Stimulated activated effector memory CD8-positive, alpha-beta T cell treated with anti-CD3 and anti-CD28 coated beads, Interleukin-12 subunit alpha, Interleukin-12 subunit beta, amount 100 ng/mL, for 72 hours (primary cell): Measurements from ENCODE around the gene MET.
A peak's percentile ranks its signal among the peaks of the same experiment; 100 is the strongest.

Source experiments
- ATAC-seq: fragments of 150-1000 bp; cut with Tn5 transposase; 2 replicates; pipeline ENCODE4 v1.10.0; 2021
- DNase-seq, 2 donors: peaks; one replicate each; pipeline ENCODE4 v3.0.0; 2021 to 2022; ENCODE audit warnings: low spot score in 2 of 2
- H3K27ac Mint-ChIP-seq: one replicate; pipeline ENCODE4 v1.8.0; 2022; ENCODE audit warnings: mild to moderate bottlenecking, mixed read lengths
- H3K36me3 Mint-ChIP-seq: one replicate; pipeline ENCODE4 v1.8.0; 2022; ENCODE audit warnings: mild to moderate bottlenecking, mixed read lengths
- H3K4me1 Mint-ChIP-seq: one replicate; pipeline ENCODE4 v1.8.0; 2022; ENCODE audit warnings: mixed read lengths
- H3K4me3 Mint-ChIP-seq: one replicate; pipeline ENCODE4 v1.8.0; 2022; ENCODE audit warnings: mild to moderate bottlenecking, mixed read lengths
- H3K9me3 Mint-ChIP-seq: one replicate; pipeline ENCODE4 v1.8.0; 2022; ENCODE audit warnings: mixed read lengths

Gene MET

GRCh38 chr7:116784647-116785046, 112.7 kb downstream of the MET start:
- no peak for DNase-seq
- Mint-ChIP-seq H3K27ac (no peak overlapping the region), H3K4me1 (no peaks in the 10 kb centered on the region), H3K36me3 (no peaks in the 10 kb centered on the region), H3K4me3 (no peak overlapping the region), H3K9me3 (no peaks in the 10 kb centered on the region)
- no peak for ATAC-seq

GRCh38 chr7:116785843-116786242, 113.8 kb downstream of the MET start:
- Mint-ChIP-seq H3K4me3 (no peak overlapping the region), H3K36me3 (no peaks in the 10 kb centered on the region), H3K9me3 (no peaks in the 10 kb centered on the region), H3K27ac (no peak overlapping the region), H3K4me1 (no peaks in the 10 kb centered on the region)
- DNase-seq (no peak), ATAC-seq (no peak)

GRCh38 chr7:116786791-116787443, 114.9 kb downstream of the MET start:
- DNase-seq (no peak), ATAC-seq (peak; percentile 96)
- Mint-ChIP-seq H3K36me3 (no peaks in the 10 kb centered on the region), H3K4me3 (no peak overlapping the region), H3K27ac (no peak overlapping the region), H3K4me1 (no peaks in the 10 kb centered on the region), H3K9me3 (no peaks in the 10 kb centered on the region)

GRCh38 chr7:116787881-116788280, 115.9 kb downstream of the MET start:
- no peak for DNase-seq
- Mint-ChIP-seq H3K4me3 (no peak overlapping the region), H3K27ac (no peak overlapping the region), H3K9me3 (no peaks in the 10 kb centered on the region), H3K36me3 (no peaks in the 10 kb centered on the region), H3K4me1 (no peaks in the 10 kb centered on the region)
- ATAC-seq: no peak

- no peak for ATAC-seq
- no peak for DNase-seq
- Mint-ChIP-seq H3K4me3 (no peak overlapping the region), H3K27ac (no peak overlapping the region), H3K9me3 (no peaks in the 10 kb centered on the region), H3K4me1 (no peaks in the 10 kb centered on the region), H3K36me3 (no peaks in the 10 kb centered on the region)
Observed at GRCh38 chr7:116788572-116789197, 116.7 kb downstream of the MET start.

GRCh38 chr7:116790025-116790424, 118.0 kb downstream of the MET start:
- Mint-ChIP-seq H3K4me1 (no peaks in the 10 kb centered on the region), H3K36me3 (no peaks in the 10 kb centered on the region), H3K9me3 (no peaks in the 10 kb centered on the region), H3K27ac (no peak overlapping the region), H3K4me3 (no peak overlapping the region)
- DNase-seq (no peak), ATAC-seq (no peak)

GRCh38 chr7:116792813-116793212, 120.8 kb downstream of the MET start:
- no peaks in the 10 kb centered on the region for H3K9me3 Mint-ChIP-seq
- no peak for ATAC-seq

GRCh38 chr7:116793795-116794340, 121.9 kb downstream of the MET start:
- Mint-ChIP-seq H3K9me3 (no peaks in the 10 kb centered on the region), H3K36me3 (no peaks in the 10 kb centered on the region), H3K4me3 (no peak overlapping the region), H3K27ac (no peak overlapping the region), H3K4me1 (no peaks in the 10 kb centered on the region)
- DNase-seq (no peak), ATAC-seq (no peak)

More at GRCh38 chr7:116792813-116793212, 120.8 kb downstream of the MET start:
- no peak for DNase-seq
- H3K4me1 Mint-ChIP-seq: no peaks in the 10 kb centered on the region
- H3K36me3 Mint-ChIP-seq: no peaks in the 10 kb centered on the region
- no peak overlapping the region for H3K4me3 Mint-ChIP-seq
- no peak overlapping the region for H3K27ac Mint-ChIP-seq

GRCh38 chr7:116796471-116796870, 124.5 kb downstream of the MET start:
- DNase-seq (no peak), ATAC-seq (no peak)
- peaks cover 12% of the 10 kb centered on the region for H3K4me1 Mint-ChIP-seq
- H3K4me3 Mint-ChIP-seq: no peak overlapping the region
- no peaks in the 10 kb centered on the region for H3K36me3 Mint-ChIP-seq
- no peak overlapping the region for H3K27ac Mint-ChIP-seq
- no peaks in the 10 kb centered on the region for H3K9me3 Mint-ChIP-seq

- no peak for ATAC-seq
- Mint-ChIP-seq H3K27ac (no peak overlapping the region), H3K36me3 (no peaks in the 10 kb centered on the region), H3K9me3 (no peaks in the 10 kb centered on the region), H3K4me3 (no peak overlapping the region), H3K4me1 (peaks cover 15% of the 10 kb centered on the region)
- DNase-seq: no peak
Observed at GRCh38 chr7:116797612-116798011, 125.6 kb downstream of the MET start.

GRCh38 chr7:116798232-116798631, 126.2 kb downstream of the MET start:
- Mint-ChIP-seq H3K4me1 (peaks cover 20% of the 10 kb centered on the region), H3K36me3 (no peaks in the 10 kb centered on the region), H3K9me3 (no peaks in the 10 kb centered on the region), H3K27ac (no peak overlapping the region), H3K4me3 (no peak overlapping the region)
- ATAC-seq (no peak), DNase-seq (no peak)

GRCh38 chr7:116799916-116800315, 127.9 kb downstream of the MET start:
- peaks cover 20% of the 10 kb centered on the region for H3K4me1 Mint-ChIP-seq
- ATAC-seq (no peak), DNase-seq (no peak)
- H3K36me3 Mint-ChIP-seq: no peaks in the 10 kb centered on the region
- no peak overlapping the region for H3K27ac Mint-ChIP-seq
- H3K9me3 Mint-ChIP-seq: no peaks in the 10 kb centered on the region
- no peak overlapping the region for H3K4me3 Mint-ChIP-seq

GRCh38 chr7:116800594-116800993, 128.6 kb downstream of the MET start:
- ATAC-seq (peak; percentile 65), DNase-seq (no peak)
- Mint-ChIP-seq H3K9me3 (no peaks in the 10 kb centered on the region), H3K27ac (peak overlapping the region; percentile 69), H3K36me3 (no peaks in the 10 kb centered on the region), H3K4me1 (peaks cover 20% of the 10 kb centered on the region), H3K4me3 (peak overlapping the region; percentile 18)

GRCh38 chr7:116801092-116801710, 129.2 kb downstream of the MET start:
- no peaks in the 10 kb centered on the region for H3K9me3 Mint-ChIP-seq
- no peaks in the 10 kb centered on the region for H3K36me3 Mint-ChIP-seq
- DNase-seq (no peak), ATAC-seq (peak; percentile 88)
- H3K4me3 Mint-ChIP-seq: peak overlapping the region; percentile 18
- peaks cover 20% of the 10 kb centered on the region for H3K4me1 Mint-ChIP-seq
- H3K27ac Mint-ChIP-seq: peak overlapping the region; percentile 69

GRCh38 chr7:116802144-116802745, 130.2 kb downstream of the MET start:
- H3K4me3 Mint-ChIP-seq: peak overlapping the region; percentile 8
- no peaks in the 10 kb centered on the region for H3K36me3 Mint-ChIP-seq
- peaks cover 20% of the 10 kb centered on the region for H3K4me1 Mint-ChIP-seq
- peak overlapping the region; percentile 77 for H3K27ac Mint-ChIP-seq
- DNase-seq (no peak), ATAC-seq (no peak)
- no peaks in the 10 kb centered on the region for H3K9me3 Mint-ChIP-seq
